HEK293T (cell line): Measurements from ENCODE around the gene LRRFIP1.
"Not testable (repeated sequence)": the region's sequence is repeated elsewhere in the genome, so short reads cannot be mapped to it uniquely, and the experiment has no call there.

ENCODE experiments used
- CTCF ChIA-PET: fragments of 350-600 bp; formaldehyde crosslinking; extraction: SDS; loops from one replicate; lab custom pipeline; 2021; ENCODE audit warnings: antibody characterized with exemption, inconsistent platforms; lab: Yijun Ruan, JAX
- POLR2A ChIA-PET: fragments of 350-600 bp; formaldehyde crosslinking; extraction: SDS; loops from one replicate; lab custom pipeline; 2020; ENCODE audit warnings: antibody characterized with exemption, inconsistent platforms; lab: Yijun Ruan, JAX
- DNase-seq: peaks from one replicate; pipeline ENCODE4 v3.0.0; 2012; ENCODE audit warnings: mixed read lengths; ENCODE audit errors: extremely low spot score
- ARNT ChIP-seq: fragments of 450-650 bp; IDR thresholded peaks from 2 replicates; pipeline ENCODE4 v1.6.1; 2017; ENCODE audit warnings: mild to moderate bottlenecking
- BHLHE40 ChIP-seq: fragments of 450-650 bp; IDR thresholded peaks from 2 replicates; pipeline ENCODE4 v1.6.1; 2016; ENCODE audit warnings: mild to moderate bottlenecking, moderate library complexity, borderline replicate concordance
- CTBP1 ChIP-seq: fragments of 450-650 bp; IDR thresholded peaks from 2 replicates; pipeline ENCODE4 v1.6.1; 2016; ENCODE audit warnings: borderline replicate concordance
- ELF4 ChIP-seq: fragments of 450-650 bp; IDR thresholded peaks from 2 replicates; pipeline ENCODE4 v1.6.1; 2017; ENCODE audit warnings: antibody characterized with exemption
- FOXA1 ChIP-seq: fragments of 450-650 bp; IDR thresholded peaks from 2 replicates; pipeline ENCODE4 v1.6.1; 2016; ENCODE audit warnings: mild to moderate bottlenecking
- FOXK2 ChIP-seq: fragments of 450-650 bp; IDR thresholded peaks from 2 replicates; pipeline ENCODE4 v1.6.1; 2016; ENCODE audit warnings: mild to moderate bottlenecking
- FOXM1 ChIP-seq: fragments of 450-650 bp; IDR thresholded peaks from 2 replicates; pipeline ENCODE4 v1.6.1; 2017; ENCODE audit warnings: mild to moderate bottlenecking, borderline replicate concordance
- HDGF ChIP-seq: fragments of 450-650 bp; IDR thresholded peaks from 2 replicates; pipeline ENCODE4 v1.6.1; 2017; ENCODE audit warnings: antibody characterized with exemption, borderline replicate concordance
- L3MBTL2 ChIP-seq: fragments of 450-650 bp; conservative IDR thresholded peaks from 2 replicates; pipeline ENCODE4 v1.6.1; 2016; ENCODE audit warnings: mild to moderate bottlenecking
- LEF1 ChIP-seq: fragments of 450-650 bp; IDR thresholded peaks from 2 replicates; pipeline ENCODE4 v1.6.1; 2017; ENCODE audit warnings: mild to moderate bottlenecking, borderline replicate concordance
- NFRKB ChIP-seq: fragments of 450-650 bp; IDR thresholded peaks from 2 replicates; pipeline ENCODE4 v1.6.1; 2016; ENCODE audit warnings: mild to moderate bottlenecking, moderate library complexity
- SP1 ChIP-seq: fragments of 450-650 bp; IDR thresholded peaks from 2 replicates; pipeline ENCODE4 v1.6.1; 2017
- SUZ12 ChIP-seq: fragments of 450-650 bp; IDR thresholded peaks from 2 replicates; pipeline ENCODE4 v1.6.1; 2016; ENCODE audit warnings: mild to moderate bottlenecking
- TARDBP ChIP-seq: fragments of 450-650 bp; IDR thresholded peaks from 2 replicates; pipeline ENCODE4 v1.6.1; 2016
- ZNF384 ChIP-seq: fragments of 450-650 bp; IDR thresholded peaks from 2 replicates; pipeline ENCODE4 v1.6.1; 2016
- TF ChIP-seq, protein P1 (sequence below): fragments of 450-650 bp; IDR thresholded peaks from 2 replicates; pipeline ENCODE4 v1.6.1; 2016

LRRFIP1 gene

DNA sequence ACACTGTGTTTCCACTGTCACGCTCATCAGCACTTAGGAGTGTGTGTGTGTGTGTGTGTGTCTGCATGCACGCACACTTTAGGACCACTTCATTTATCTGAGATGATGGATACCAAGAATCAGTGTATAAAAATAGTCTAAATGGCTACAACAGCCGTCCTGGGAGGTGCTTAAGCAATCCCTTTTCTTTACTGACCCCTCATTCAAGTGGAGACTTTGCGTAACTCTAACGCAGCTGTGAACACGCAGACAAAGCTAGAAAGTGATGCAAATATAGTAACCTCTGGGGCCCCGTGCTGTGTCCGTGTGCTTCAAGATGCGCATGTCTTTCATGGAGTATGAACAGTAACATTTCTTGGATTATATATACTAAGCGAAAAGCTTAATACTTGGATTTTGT is 130.8 kb downstream of the LRRFIP1 start:
- TF ChIP-seq SP1 = no peak
- TF ChIP-seq CTBP1 = no peak
- TF ChIP-seq ELF4 = no peak
- no peak for TF ChIP-seq FOXK2
- no peak for TF ChIP-seq ARNT
- TF ChIP-seq L3MBTL2 = no peak
- TF ChIP-seq FOXA1 = no peak
- no peak for TF ChIP-seq HDGF
- no peak for DNase-seq
- ChIA-PET POLR2A (no interaction called here), CTCF (no interaction called here)

DNA sequence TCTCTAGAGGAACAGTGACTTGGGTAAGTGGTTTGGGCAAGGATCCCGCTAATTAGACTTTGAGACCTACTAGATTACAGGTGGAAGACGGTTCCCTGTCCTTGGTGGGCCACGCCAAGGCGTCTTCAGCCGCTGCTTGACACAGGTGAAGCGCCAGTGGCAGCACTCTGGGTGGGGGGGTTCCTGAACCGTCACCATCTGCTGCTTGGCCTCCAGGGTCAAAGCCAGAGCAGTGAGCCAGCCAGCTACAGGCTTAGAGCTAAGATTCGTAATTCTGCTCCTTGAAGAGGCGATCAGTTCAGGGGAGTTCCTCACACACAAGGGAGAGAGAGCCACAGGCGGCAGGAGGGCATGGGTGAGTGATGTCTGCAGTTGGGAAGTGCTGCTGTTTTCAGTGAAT is 131.8 kb downstream of the LRRFIP1 start:
- DNase-seq = no peak
- POLR2A ChIA-PET = no interaction called here
- CTCF ChIA-PET = no interaction called here
- no peak for TF ChIP-seq SP1
- no peak for TF ChIP-seq FOXK2
- no peak for TF ChIP-seq NFRKB
- TF ChIP-seq ZNF384 = no peak
- TF ChIP-seq CTBP1 = no peak
- TF ChIP-seq ARNT = no peak
- TF ChIP-seq SUZ12 = no peak
- TF ChIP-seq FOXM1 = no peak
- TF ChIP-seq HDGF = no peak
- no peak for TF ChIP-seq L3MBTL2
- no peak for TF ChIP-seq TARDBP
- TF ChIP-seq ELF4 = no peak
- no peak for TF ChIP-seq FOXA1
- TF ChIP-seq LEF1 = no peak
- no peak for TF ChIP-seq BHLHE40
- TF ChIP-seq, protein P1, sequence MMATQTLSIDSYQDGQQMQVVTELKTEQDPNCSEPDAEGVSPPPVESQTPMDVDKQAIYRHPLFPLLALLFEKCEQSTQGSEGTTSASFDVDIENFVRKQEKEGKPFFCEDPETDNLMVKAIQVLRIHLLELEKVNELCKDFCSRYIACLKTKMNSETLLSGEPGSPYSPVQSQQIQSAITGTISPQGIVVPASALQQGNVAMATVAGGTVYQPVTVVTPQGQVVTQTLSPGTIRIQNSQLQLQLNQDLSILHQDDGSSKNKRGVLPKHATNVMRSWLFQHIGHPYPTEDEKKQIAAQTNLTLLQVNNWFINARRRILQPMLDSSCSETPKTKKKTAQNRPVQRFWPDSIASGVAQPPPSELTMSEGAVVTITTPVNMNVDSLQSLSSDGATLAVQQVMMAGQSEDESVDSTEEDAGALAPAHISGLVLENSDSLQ = no peak

DNA sequence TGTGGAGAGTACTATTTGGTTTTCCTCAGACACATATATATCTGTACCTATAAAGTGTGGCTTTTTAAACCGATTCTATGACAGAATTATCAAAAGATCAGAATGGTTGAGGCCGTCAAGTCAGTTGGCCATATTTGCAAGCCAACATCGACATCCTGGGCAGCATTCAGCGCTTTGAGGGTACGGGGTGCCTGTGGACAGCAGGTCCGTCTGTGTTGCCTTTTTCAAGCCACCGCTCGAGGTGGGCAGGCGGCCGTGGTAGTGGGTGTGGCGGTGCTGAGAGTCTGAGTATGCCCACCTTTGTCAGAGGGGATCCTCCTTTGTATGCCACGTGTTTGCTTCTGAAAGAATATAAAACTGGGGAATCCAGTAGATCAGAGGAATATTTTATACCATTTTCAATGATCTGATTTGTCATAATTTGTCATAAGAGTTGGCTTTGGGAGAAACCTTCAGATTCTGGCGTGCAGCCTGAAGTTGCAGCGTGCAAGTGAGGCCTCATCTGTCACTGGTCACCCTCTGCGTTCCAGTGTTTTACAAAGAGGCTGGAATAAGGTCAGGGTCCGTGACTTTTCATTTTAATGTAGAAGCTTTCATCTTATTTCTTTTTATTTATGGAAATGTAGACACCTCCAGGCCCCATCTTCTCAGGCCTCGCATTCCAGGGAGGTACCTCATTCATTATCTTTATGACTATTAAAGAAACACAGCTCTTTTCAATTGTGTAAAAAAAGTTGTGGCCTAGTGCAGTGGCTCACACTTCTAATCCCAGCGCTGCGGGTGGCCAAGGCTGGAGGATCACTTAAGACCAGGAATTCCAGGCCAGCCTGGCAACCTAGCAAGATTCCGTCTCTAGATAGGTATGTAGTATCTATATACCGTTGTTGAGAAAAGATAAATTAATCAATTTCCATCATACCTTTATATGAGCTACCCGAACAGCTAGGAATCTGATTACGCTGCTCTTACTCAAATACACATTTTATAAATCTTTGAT is 133.4 kb downstream of the LRRFIP1 start:
- ChIA-PET POLR2A (no interaction called here), CTCF (no interaction called here)
- DNase-seq = no peak
- no peak for TF ChIP-seq ELF4
- TF ChIP-seq HDGF = no peak
- no peak for TF ChIP-seq ARNT
- TF ChIP-seq L3MBTL2 = no peak
- TF ChIP-seq TARDBP = no peak
- TF ChIP-seq CTBP1 = no peak
- TF ChIP-seq FOXA1 = no peak
- TF ChIP-seq NFRKB = no peak
- no peak for TF ChIP-seq ZNF384
- TF ChIP-seq SP1 = no peak
- TF ChIP-seq FOXK2 = no peak
- no peak for TF ChIP-seq SUZ12
- no peak for TF ChIP-seq LEF1
- no peak for TF ChIP-seq BHLHE40
- no peak for TF ChIP-seq FOXM1
- TF ChIP-seq, protein P1 = no peak

- DNase-seq, POLR2A ChIA-PET, CTCF ChIA-PET: not testable (repeated sequence)
These were observed 135.2 kb downstream of the LRRFIP1 start for GRCh38 chr2:237762291-237763182.

DNA sequence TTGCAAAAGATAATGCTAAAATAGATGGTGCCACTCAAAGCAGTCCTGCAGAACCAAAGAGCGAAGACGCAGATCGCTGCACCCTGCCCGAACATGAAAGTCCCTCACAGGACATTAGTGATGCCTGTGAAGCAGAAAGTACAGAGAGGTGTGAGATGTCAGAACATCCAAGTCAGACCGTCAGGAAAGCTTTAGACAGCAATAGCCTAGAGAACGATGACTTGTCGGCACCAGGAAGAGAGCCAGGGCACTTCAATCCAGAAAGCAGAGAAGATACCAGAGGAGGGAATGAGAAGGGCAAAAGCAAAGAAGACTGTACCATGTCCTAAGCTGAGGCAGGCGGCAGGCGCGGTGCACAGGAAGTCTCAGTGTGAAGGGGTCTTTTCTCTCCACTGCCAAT is 136.4 kb downstream of the LRRFIP1 start:
- no peak for DNase-seq
- TF ChIP-seq FOXA1 (no peak), LEF1 (no peak), BHLHE40 (no peak), SUZ12 (no peak), FOXM1 (no peak), NFRKB (no peak), ELF4 (no peak), TARDBP (no peak), ARNT (no peak), HDGF (no peak), L3MBTL2 (no peak), FOXK2 (no peak), CTBP1 (no peak), SP1 (no peak), ZNF384 (no peak)
- TF ChIP-seq, protein P1 = no peak
- POLR2A ChIA-PET = no interaction called here
- CTCF ChIA-PET = no interaction called here

DNA sequence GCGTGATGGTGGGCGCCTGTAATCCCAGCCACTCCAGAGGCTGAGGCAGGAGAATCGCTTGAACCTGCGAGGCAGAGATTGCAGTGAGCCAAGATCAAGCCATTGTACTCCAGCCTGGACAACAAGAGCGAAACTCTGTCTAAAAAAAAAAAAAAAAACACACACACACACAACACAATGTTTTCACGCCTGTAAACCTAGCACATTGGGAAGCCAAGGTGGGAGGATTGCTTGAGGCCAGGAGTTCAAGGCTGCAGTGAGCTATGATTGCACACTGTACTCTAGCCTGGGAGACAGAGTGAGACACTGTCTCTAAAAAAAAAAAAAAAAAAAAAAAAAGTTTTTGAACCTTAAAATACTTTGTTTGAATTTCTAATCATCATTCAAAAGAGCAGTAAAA is 137.7 kb downstream of the LRRFIP1 start:
- DNase-seq, POLR2A ChIA-PET: not testable (repeated sequence)
- CTCF ChIA-PET = interaction anchor here (1.3 kb wide), 1 partner anchor 10 kb away, joined by 7 read pairs; no protein-coding TSS in a partner anchor
